D721Med (cell line): Measurements from ENCODE around the gene MRPS14.

Experiments used
- DNase-seq: peaks from one replicate; pipeline ENCODE4 v3.0.0; 2011; ENCODE audit warnings: low spot score; ENCODE audit not compliant: insufficient read length
- FAIRE-seq: peaks from 2 replicates; lab custom pipeline; 2011; peaks lifted over from hg19 to GRCh38; lab: Jason Lieb, UNC
- TF ChIP-seq, protein P1 (sequence below): IDR thresholded peaks from 2 replicates; pipeline ENCODE4 v1.5.1; 2012; ENCODE audit warnings: mild to moderate bottlenecking, control low read depth; ENCODE audit not compliant: insufficient read depth; ENCODE audit errors: missing control alignments

The MRPS14 gene

GRCh38 chr1:175023043-175023921, at the start of gene MRPS14:
Gene MRPS14, minus strand, starts transcription at chr1:175023425. Its CDS starts 17 bp downstream, at chr1:175023408.
- peak; percentile 94 for FAIRE-seq
- peak; percentile 86 for DNase-seq
- TF ChIP-seq, protein P1, sequence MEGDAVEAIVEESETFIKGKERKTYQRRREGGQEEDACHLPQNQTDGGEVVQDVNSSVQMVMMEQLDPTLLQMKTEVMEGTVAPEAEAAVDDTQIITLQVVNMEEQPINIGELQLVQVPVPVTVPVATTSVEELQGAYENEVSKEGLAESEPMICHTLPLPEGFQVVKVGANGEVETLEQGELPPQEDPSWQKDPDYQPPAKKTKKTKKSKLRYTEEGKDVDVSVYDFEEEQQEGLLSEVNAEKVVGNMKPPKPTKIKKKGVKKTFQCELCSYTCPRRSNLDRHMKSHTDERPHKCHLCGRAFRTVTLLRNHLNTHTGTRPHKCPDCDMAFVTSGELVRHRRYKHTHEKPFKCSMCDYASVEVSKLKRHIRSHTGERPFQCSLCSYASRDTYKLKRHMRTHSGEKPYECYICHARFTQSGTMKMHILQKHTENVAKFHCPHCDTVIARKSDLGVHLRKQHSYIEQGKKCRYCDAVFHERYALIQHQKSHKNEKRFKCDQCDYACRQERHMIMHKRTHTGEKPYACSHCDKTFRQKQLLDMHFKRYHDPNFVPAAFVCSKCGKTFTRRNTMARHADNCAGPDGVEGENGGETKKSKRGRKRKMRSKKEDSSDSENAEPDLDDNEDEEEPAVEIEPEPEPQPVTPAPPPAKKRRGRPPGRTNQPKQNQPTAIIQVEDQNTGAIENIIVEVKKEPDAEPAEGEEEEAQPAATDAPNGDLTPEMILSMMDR, result no peak

DNA sequence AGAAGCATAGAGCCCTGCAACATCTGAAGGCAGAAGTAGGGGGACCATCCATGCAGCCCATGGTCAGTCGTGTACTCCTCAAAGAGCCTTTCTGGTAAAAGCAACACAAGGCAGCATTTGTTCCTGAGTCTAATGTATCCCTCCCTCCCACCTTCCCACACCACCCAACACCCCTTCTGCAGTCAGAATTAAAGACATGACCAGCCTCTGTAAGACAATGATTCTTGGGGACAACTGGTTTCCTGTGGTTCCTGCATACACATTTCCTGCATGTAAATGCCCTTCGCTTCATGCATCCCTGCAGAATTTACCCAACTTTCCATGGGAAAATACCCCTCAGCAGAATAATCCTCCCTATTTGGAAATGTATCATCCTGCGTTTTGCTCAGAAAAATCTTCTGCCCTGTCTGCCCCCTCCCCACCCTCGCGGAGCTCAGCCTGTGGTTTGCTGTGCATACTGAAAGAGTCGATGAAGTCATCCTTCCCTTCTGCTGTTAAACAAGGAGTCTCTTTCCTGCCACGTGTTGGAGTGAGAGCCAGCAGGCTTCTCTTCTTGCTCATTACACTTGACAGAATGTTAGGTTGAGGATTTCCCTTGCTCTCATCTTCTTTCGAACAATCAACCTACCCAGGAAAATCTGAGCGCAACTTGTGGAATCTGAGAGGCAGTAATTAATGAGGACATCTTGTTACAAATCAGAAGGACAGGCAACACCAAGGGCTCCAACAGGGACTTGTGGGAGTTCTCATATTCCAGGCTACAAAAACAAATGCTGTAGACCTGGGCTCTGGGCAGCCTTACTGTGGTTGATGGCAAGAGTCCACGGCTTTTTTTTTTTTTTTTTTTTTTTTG, 49.1 kb upstream of the MRPS14 start:
- FAIRE-seq, result no peak
- no peak for DNase-seq
- TF ChIP-seq, protein P1, result no peak

DNA sequence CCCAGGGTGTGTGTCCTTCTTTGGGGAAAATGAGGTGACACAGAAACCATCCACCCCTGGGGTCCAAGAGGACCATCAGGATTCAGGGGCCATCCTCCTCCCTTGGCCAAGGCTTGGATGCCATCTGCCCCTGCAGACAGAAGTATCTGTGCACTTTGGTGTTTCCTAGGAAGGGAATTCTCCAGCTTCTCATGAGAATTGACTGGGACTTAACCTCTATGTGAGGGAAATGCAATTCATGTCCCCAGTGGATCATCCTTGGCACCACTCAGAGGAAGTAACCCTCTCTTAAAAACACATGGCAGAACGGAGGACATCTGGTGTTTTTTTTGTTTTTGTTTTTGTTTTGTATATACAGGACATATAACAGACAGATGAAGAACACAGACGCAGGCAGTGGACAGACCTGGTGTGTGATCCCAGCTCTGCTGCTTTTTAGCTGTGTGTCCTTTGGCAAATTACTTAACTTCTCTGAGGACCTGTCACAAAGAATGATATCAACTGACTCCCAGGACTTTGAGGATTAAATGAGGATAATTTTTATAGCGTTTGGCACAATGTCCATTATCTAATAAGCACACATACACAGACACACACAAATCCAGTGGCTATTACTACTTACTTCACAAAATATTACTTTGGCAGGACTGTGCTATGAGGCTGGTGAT, 48.2 kb upstream of the MRPS14 start:
- no peak for DNase-seq
- FAIRE-seq, result no peak
- TF ChIP-seq, protein P1, result no peak

GRCh38 chr1:175070818-175071217, 47.6 kb upstream of the MRPS14 start:
- TF ChIP-seq, protein P1, result no peak
- FAIRE-seq, result no peak
- DNase-seq, result no peak

DNA sequence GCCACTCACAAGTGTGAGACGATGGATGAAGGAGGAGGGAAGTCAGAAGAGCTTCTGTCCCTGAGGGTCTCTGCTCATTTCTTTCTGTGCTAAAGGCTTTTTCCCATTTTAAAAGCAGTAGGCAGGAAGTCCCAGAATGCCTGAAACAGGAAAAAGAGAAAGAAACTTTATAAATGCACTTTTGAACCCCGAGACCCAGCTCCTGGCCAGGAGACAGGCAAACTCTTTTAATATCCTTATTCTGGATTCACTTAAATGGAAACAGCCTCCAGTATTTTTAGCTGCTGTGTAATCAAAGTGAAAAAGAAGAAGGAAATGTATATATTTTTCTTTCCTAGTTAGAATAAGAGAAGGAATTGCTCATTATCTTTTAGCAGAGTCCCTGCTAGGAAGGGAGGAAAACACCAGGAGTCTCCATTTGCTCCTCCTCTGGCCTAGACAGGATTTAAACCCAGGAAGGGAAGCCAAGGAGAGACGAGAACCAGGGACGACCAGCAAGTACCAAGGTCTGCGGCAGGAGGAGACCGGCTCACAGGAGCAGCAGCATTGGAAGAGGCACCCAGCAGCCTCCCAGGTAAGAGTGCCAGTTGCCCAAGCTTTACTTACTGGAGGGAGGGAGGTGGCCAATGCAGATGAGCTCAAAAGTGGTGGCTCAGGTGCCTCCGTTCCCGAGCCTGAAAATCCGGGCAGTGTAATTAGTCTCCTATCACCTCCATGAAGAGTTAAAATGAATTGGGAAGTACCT, 44.3 kb upstream of the MRPS14 start, which contains the start of gene TNN:
Gene TNN, plus strand, starts transcription at position 472 of the 745 bp plus-strand sequence. CDS start 9,586 bp downstream, outside the sequence.
- FAIRE-seq (no peak), DNase-seq (no peak)
- TF ChIP-seq, protein P1, result no peak

DNA sequence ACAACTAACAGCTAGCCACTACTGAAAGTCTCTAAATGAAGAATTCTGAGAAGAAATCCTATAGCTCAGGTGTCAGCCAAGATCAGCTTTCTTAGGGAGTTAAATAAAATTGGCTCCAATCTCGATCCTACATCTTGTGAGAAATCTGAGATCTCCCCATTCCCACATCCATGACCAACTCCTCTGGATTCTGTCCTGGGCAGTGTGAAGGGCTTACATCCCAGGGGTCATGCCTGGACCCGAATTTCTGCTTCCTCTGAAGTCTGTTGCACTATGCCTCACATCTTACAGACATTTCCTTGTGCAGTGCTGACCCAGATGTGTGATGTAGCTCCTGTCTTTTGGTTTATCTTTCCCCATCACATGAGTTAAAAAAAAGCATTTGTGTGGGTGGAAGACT, 39.6 kb upstream of the MRPS14 start:
- FAIRE-seq (no peak), DNase-seq (no peak)
- TF ChIP-seq, protein P1, result no peak
